HFFc6 (cell line): ENCODE measurements around the gene DLG1. TPM values are rescaled to one million over a fixed set of nuclear protein-coding genes. Genes with fewer than 3 reads are reported as not detected.

Source experiments
- DNase-seq: peaks from one replicate; pipeline ENCODE4 v3.0.0-alpha.2; 2018
- H3K27ac Mint-ChIP-seq: 2 replicates; pipeline ENCODE4 v1.8.0; 2020; ENCODE audit warnings: mild to moderate bottlenecking, mixed read lengths
- H3K27me3 Mint-ChIP-seq: 2 replicates; pipeline ENCODE4 v1.8.0; 2021; ENCODE audit warnings: mild to moderate bottlenecking, moderate library complexity, mixed read lengths; ENCODE audit not compliant: insufficient read depth
- H3K36me3 Mint-ChIP-seq: 2 replicates; pipeline ENCODE4 v1.8.0; 2021; ENCODE audit warnings: low read depth, mixed read lengths
- H3K4me1 Mint-ChIP-seq: 2 replicates; pipeline ENCODE4 v1.8.0; 2020; ENCODE audit warnings: low read depth, mixed read lengths
- H3K4me3 Mint-ChIP-seq: 2 replicates; pipeline ENCODE4 v1.8.0; 2020; ENCODE audit warnings: mild to moderate bottlenecking, moderate library complexity, mixed read lengths
- H3K9me3 Mint-ChIP-seq: 2 replicates; pipeline ENCODE4 v1.8.0; 2020; ENCODE audit warnings: mild to moderate bottlenecking, mixed read lengths
- CTCF ChIP-seq: fragments of 200-600 bp; sonication (generic); IDR thresholded peaks from 2 replicates; pipeline ENCODE4 v1.5.0; 2021; ENCODE audit warnings: antibody characterized with exemption, mild to moderate bottlenecking
- total RNA-seq, 6 experiments: library from RNA; stranded (reverse); fragmentation: NEBNext Ultra II Directional; extraction: Animal tissue kit (Norgen Biotek cat#: 25700); gene quantifications; 2 replicates in 1 of 6; 3 replicates in 5 of 6; pipeline ENCODE4 v1.2.3, GENCODE V29; 2021

DLG1 gene
- total RNA-seq, 6 experiments from 2014 or later, result 64.8 to 82.5 (median 74.7) TPM

GRCh38 chr3:197010556-197011351 is 287.7 kb downstream of the DLG1 start:
- Mint-ChIP-seq H3K27me3 (peaks cover 17% of the 10 kb centered on the region), H3K27ac (no peak overlapping the region), H3K36me3 (no peaks in the 10 kb centered on the region), H3K4me1 (no peaks in the 10 kb centered on the region), H3K4me3 (no peak overlapping the region), H3K9me3 (no peaks in the 10 kb centered on the region)
- no peak for DNase-seq
- no peak for TF ChIP-seq CTCF

- no peak for TF ChIP-seq CTCF
- DNase-seq, result no peak
- Mint-ChIP-seq H3K27me3 (peaks cover 15% of the 10 kb centered on the region), H3K4me3 (no peak overlapping the region), H3K4me1 (no peaks in the 10 kb centered on the region), H3K27ac (no peak overlapping the region), H3K9me3 (no peaks in the 10 kb centered on the region), H3K36me3 (no peaks in the 10 kb centered on the region)
Observed at GRCh38 chr3:197009532-197010019, 288.8 kb downstream of the DLG1 start.

- no peak for TF ChIP-seq CTCF
- no peak overlapping the region for H3K27ac Mint-ChIP-seq
- H3K4me3 Mint-ChIP-seq, result no peak overlapping the region
- H3K4me1 Mint-ChIP-seq, result no peaks in the 10 kb centered on the region
- DNase-seq, result no peak
- H3K9me3 Mint-ChIP-seq, result no peaks in the 10 kb centered on the region
- no peaks in the 10 kb centered on the region for H3K36me3 Mint-ChIP-seq
- H3K27me3 Mint-ChIP-seq, result peaks cover 10% of the 10 kb centered on the region
Observed at GRCh38 chr3:197008436-197009209, 289.8 kb downstream of the DLG1 start.

GRCh38 chr3:197007953-197008352 is 290.5 kb downstream of the DLG1 start:
- no peak for DNase-seq
- Mint-ChIP-seq H3K27ac (no peak overlapping the region), H3K4me3 (no peak overlapping the region), H3K27me3 (peaks cover 7% of the 10 kb centered on the region), H3K9me3 (no peaks in the 10 kb centered on the region), H3K36me3 (no peaks in the 10 kb centered on the region), H3K4me1 (no peaks in the 10 kb centered on the region)
- TF ChIP-seq CTCF, result no peak

- DNase-seq, result no peak
- no peak overlapping the region for H3K27ac Mint-ChIP-seq
- H3K4me3 Mint-ChIP-seq, result no peak overlapping the region
- no peaks in the 10 kb centered on the region for H3K36me3 Mint-ChIP-seq
- no peak for TF ChIP-seq CTCF
- H3K27me3 Mint-ChIP-seq, result peaks cover 4% of the 10 kb centered on the region
- no peaks in the 10 kb centered on the region for H3K4me1 Mint-ChIP-seq
- H3K9me3 Mint-ChIP-seq, result no peaks in the 10 kb centered on the region
Observed at GRCh38 chr3:197007296-197007940, 291.0 kb downstream of the DLG1 start.
